SK-N-SH treated with all-trans-retinoic acid at 6 μM for 48 hours (cell line): ENCODE measurements around the gene EPS8.

ENCODE experiments used
- CREB5 ChIP-seq: fragments of 250-450 bp; sonication (Bioruptor Pico); IDR thresholded peaks from 2 replicates; pipeline ENCODE4 v1.5.1; 2020; ENCODE audit warnings: low read depth, mild to moderate bottlenecking, moderate library complexity
- CSDC2 ChIP-seq: fragments of 250-450 bp; sonication (Bioruptor Pico); IDR thresholded peaks from 2 replicates; pipeline ENCODE4 v1.5.0; 2020; ENCODE audit warnings: mild to moderate bottlenecking, moderate library complexity
- GLIS3 ChIP-seq: fragments of 250-450 bp; sonication (Bioruptor Pico); IDR thresholded peaks from 2 replicates; pipeline ENCODE4 v1.5.0; 2020; ENCODE audit warnings: mild to moderate bottlenecking, moderate library complexity
- ZNF565 ChIP-seq: fragments of 450-650 bp; formaldehyde crosslinking; conservative IDR thresholded peaks from 2 replicates; pipeline ENCODE4 v1.5.0; 2020; ENCODE audit warnings: low read depth, mild to moderate bottlenecking, moderate library complexity

GRCh38 chr12:15581006-15581405 lies 208.2 kb downstream of the EPS8 start:
- TF ChIP-seq GLIS3 (no peak), ZNF565 (CRISPR knock-in tag) (no peak), CSDC2 (CRISPR knock-in tag) (no peak), CREB5 (no peak)
